WTC11 (cell line): ENCODE results near the gene NR2C2AP. TPM values are rescaled to one million over a fixed set of nuclear protein-coding genes. Genes with fewer than 3 reads are reported as not detected.

ENCODE experiments used
- ATAC-seq: fragments of 200-7000 bp; cut with Tn5 transposase; 2 replicates; pipeline ENCODE4 v1.10.0; 2021; ENCODE audit warnings: mild to moderate bottlenecking, moderate library complexity
- CTCF ChIA-PET: fragments of 300-600 bp; sonication (Branson Sonifier 250); formaldehyde crosslinking; loops from one replicate; lab custom pipeline; 2021; ENCODE audit warnings: antibody characterized with exemption; lab: Charles Lee
- POLR2A ChIA-PET: fragments of 350-600 bp; sonication (Branson Sonifier 250); formaldehyde crosslinking; loops from one replicate; lab custom pipeline; 2021; ENCODE audit warnings: antibody characterized with exemption; lab: Charles Lee
- DNase-seq: peaks from one replicate; pipeline ENCODE4 v3.0.0; 2021; ENCODE audit warnings: low spot score
- H3K27ac Mint-ChIP-seq: 2 replicates; pipeline ENCODE4 v1.8.0; 2021; ENCODE audit warnings: mixed read lengths
- H3K27me3 Mint-ChIP-seq: 2 replicates; pipeline ENCODE4 v1.8.0; 2021; ENCODE audit warnings: low read depth, mild to moderate bottlenecking, moderate library complexity, mixed read lengths
- H3K36me3 Mint-ChIP-seq: 2 replicates; pipeline ENCODE4 v1.8.0; 2021; ENCODE audit warnings: mixed read lengths
- H3K4me1 Mint-ChIP-seq: 2 replicates; pipeline ENCODE4 v1.8.0; 2022; ENCODE audit warnings: mixed read lengths
- H3K4me3 Mint-ChIP-seq: 2 replicates; pipeline ENCODE4 v1.8.0; 2021; ENCODE audit warnings: mild to moderate bottlenecking, moderate library complexity, mixed read lengths
- H3K9me3 Mint-ChIP-seq: 2 replicates; pipeline ENCODE4 v1.8.0; 2021; ENCODE audit warnings: mixed read lengths
- ARID4B ChIP-seq: sonication (generic); formaldehyde crosslinking; IDR thresholded peaks from 2 replicates; pipeline ENCODE4 v1.8.0; 2023; ENCODE audit warnings: missing genetic modification reagents, mild to moderate bottlenecking, borderline replicate concordance
- ATF1 ChIP-seq: sonication (generic); formaldehyde crosslinking; IDR thresholded peaks from 2 replicates; pipeline ENCODE4 v1.8.1; 2023; ENCODE audit warnings: mild to moderate bottlenecking, moderate library complexity, missing genetic modification reagents
- CREB1 ChIP-seq: sonication (generic); formaldehyde crosslinking; IDR thresholded peaks from 2 replicates; pipeline ENCODE4 v1.8.0; 2023; ENCODE audit warnings: mild to moderate bottlenecking, missing genetic modification reagents
- ELF4 ChIP-seq: sonication (generic); formaldehyde crosslinking; IDR thresholded peaks from 2 replicates; pipeline ENCODE4 v1.8.1; 2022; ENCODE audit warnings: low read depth, mild to moderate bottlenecking, moderate library complexity, missing genetic modification reagents
- MYBL2 ChIP-seq: sonication (generic); formaldehyde crosslinking; IDR thresholded peaks from 2 replicates; pipeline ENCODE4 v1.8.1; 2023; ENCODE audit warnings: mild to moderate bottlenecking, moderate library complexity, missing genetic modification reagents
- SMAD4 ChIP-seq: sonication (generic); formaldehyde crosslinking; IDR thresholded peaks from 2 replicates; pipeline ENCODE4 v1.8.0; 2022; ENCODE audit warnings: mild to moderate bottlenecking, missing genetic modification reagents
- SOX15 ChIP-seq: fragments of 250-450 bp; sonication (Bioruptor Pico); IDR thresholded peaks from 2 replicates; pipeline ENCODE4 v1.9.0; 2021; ENCODE audit warnings: mild to moderate bottlenecking
- SP1 ChIP-seq: sonication (generic); formaldehyde crosslinking; conservative IDR thresholded peaks from 2 replicates; pipeline ENCODE4 v1.8.1; 2022; ENCODE audit warnings: missing genetic modification reagents
- TEAD1 ChIP-seq: sonication (generic); formaldehyde crosslinking; IDR thresholded peaks from 2 replicates; pipeline ENCODE4 v1.8.0; 2022; ENCODE audit warnings: mild to moderate bottlenecking, missing genetic modification reagents
- USF1 ChIP-seq: sonication (generic); formaldehyde crosslinking; IDR thresholded peaks from 2 replicates; pipeline ENCODE4 v1.8.0; 2022; ENCODE audit warnings: mild to moderate bottlenecking, missing genetic modification reagents
- ZMAT4 ChIP-seq: fragments of 250-450 bp; sonication (Bioruptor Pico); IDR thresholded peaks from 2 replicates; pipeline ENCODE4 v1.9.0; 2021; ENCODE audit warnings: mild to moderate bottlenecking
- total RNA-seq: library from RNA; stranded (reverse); gene quantifications from 3 replicates; pipeline ENCODE4 v1.2.3, GENCODE V29; 2021
- TF ChIP-seq, protein P1 (sequence below): sonication (generic); formaldehyde crosslinking; IDR thresholded peaks from 2 replicates; pipeline ENCODE4 v1.8.1; 2023; ENCODE audit warnings: mild to moderate bottlenecking, missing genetic modification reagents
- TF ChIP-seq, protein P2 (sequence below): sonication (generic); formaldehyde crosslinking; IDR thresholded peaks from 2 replicates; pipeline ENCODE4 v1.8.0; 2022; ENCODE audit warnings: missing genetic modification reagents
- TF ChIP-seq, protein P3 (sequence below): fragments of 250-450 bp; sonication (Bioruptor Pico); IDR thresholded peaks from 2 replicates; pipeline ENCODE4 v1.8.0; 2021; ENCODE audit warnings: mild to moderate bottlenecking

The NR2C2AP gene
- total RNA-seq, 1 experiment from 2014 or later = 24.9 TPM

DNA sequence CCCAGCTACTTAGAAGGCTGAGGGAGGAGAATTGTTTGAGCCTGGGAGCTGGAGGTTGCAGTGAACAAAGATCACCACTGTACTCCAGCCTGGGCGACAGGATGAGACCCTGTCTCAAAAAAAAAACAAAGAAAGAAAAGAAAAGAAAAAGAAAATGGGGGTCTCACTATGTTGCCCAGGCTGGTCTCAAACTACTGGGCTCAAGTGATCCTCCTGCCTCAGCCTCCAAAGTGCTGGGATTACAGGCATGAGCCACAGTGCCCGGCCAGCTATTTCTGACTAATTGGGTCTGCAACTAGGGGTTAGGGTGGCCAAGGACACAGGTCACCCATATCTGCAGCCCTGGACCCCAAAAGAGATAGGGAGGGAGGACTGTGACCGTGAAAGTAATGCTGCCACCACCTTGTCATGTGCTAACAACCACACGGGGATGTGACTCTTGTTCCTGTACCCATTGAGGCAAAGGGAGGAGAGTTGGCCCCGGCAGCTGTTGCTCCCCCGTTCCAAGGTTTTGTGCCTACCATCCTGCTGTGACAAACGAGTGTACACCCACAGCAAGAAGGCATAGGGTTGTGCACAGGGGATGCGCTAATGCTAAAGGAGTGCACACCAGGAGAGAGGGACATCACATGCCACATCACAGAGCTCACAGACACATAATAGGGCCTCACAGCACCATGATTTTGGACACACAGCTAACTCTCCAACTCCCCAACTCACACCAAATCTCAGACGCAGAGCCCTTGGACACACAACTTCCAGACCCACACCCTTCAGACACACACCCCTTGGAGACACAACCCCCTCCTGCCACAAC lies 33.8 kb downstream of the NR2C2AP start (continued):
- TF ChIP-seq TEAD1 = no peak
- TF ChIP-seq, all 79 proteins: peak for 0

GRCh38 chr19:19167612-19168011 lies 35.6 kb downstream of the NR2C2AP start:
- no peak for DNase-seq
- ChIA-PET POLR2A (interaction anchor here (0.5 to 0.7 kb wide), 2 partner anchors 19 to 116 kb away, joined by 3 read pairs; no protein-coding TSS in a partner anchor), CTCF (interaction anchor here (0.5 to 3.3 kb wide), 3 partner anchors 20 to 55 kb away, joined by 3 to 32 read pairs (median 5); no protein-coding TSS in a partner anchor)
- Mint-ChIP-seq H3K4me3 (no peak overlapping the region), H3K36me3 (no peaks in the 10 kb centered on the region), H3K4me1 (peaks cover 15% of the 10 kb centered on the region), H3K27me3 (peaks cover 57% of the 10 kb centered on the region), H3K27ac (no peak overlapping the region), H3K9me3 (no peaks in the 10 kb centered on the region)
- TF ChIP-seq, protein P1, sequence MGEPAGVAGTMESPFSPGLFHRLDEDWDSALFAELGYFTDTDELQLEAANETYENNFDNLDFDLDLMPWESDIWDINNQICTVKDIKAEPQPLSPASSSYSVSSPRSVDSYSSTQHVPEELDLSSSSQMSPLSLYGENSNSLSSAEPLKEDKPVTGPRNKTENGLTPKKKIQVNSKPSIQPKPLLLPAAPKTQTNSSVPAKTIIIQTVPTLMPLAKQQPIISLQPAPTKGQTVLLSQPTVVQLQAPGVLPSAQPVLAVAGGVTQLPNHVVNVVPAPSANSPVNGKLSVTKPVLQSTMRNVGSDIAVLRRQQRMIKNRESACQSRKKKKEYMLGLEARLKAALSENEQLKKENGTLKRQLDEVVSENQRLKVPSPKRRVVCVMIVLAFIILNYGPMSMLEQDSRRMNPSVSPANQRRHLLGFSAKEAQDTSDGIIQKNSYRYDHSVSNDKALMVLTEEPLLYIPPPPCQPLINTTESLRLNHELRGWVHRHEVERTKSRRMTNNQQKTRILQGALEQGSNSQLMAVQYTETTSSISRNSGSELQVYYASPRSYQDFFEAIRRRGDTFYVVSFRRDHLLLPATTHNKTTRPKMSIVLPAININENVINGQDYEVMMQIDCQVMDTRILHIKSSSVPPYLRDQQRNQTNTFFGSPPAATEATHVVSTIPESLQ (CRISPR knock-in tag) = no peak
- TF ChIP-seq ELF4 (CRISPR knock-in tag) (no peak), USF1 (CRISPR knock-in tag) (no peak), SOX15 (CRISPR knock-in tag) (no peak), ARID4B (no peak), ATF1 (CRISPR knock-in tag) (no peak), ZMAT4 (CRISPR knock-in tag) (no peak), CREB1 (CRISPR knock-in tag) (no peak), MYBL2 (no peak), SP1 (no peak), SMAD4 (no peak)
- TF ChIP-seq, protein P2, sequence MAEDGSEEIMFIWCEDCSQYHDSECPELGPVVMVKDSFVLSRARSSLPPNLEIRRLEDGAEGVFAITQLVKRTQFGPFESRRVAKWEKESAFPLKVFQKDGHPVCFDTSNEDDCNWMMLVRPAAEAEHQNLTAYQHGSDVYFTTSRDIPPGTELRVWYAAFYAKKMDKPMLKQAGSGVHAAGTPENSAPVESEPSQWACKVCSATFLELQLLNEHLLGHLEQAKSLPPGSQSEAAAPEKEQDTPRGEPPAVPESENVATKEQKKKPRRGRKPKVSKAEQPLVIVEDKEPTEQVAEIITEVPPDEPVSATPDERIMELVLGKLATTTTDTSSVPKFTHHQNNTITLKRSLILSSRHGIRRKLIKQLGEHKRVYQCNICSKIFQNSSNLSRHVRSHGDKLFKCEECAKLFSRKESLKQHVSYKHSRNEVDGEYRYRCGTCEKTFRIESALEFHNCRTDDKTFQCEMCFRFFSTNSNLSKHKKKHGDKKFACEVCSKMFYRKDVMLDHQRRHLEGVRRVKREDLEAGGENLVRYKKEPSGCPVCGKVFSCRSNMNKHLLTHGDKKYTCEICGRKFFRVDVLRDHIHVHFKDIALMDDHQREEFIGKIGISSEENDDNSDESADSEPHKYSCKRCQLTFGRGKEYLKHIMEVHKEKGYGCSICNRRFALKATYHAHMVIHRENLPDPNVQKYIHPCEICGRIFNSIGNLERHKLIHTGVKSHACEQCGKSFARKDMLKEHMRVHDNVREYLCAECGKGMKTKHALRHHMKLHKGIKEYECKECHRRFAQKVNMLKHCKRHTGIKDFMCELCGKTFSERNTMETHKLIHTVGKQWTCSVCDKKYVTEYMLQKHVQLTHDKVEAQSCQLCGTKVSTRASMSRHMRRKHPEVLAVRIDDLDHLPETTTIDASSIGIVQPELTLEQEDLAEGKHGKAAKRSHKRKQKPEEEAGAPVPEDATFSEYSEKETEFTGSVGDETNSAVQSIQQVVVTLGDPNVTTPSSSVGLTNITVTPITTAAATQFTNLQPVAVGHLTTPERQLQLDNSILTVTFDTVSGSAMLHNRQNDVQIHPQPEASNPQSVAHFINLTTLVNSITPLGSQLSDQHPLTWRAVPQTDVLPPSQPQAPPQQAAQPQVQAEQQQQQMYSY (CRISPR knock-in tag) = no peak
- TF ChIP-seq, protein P3, sequence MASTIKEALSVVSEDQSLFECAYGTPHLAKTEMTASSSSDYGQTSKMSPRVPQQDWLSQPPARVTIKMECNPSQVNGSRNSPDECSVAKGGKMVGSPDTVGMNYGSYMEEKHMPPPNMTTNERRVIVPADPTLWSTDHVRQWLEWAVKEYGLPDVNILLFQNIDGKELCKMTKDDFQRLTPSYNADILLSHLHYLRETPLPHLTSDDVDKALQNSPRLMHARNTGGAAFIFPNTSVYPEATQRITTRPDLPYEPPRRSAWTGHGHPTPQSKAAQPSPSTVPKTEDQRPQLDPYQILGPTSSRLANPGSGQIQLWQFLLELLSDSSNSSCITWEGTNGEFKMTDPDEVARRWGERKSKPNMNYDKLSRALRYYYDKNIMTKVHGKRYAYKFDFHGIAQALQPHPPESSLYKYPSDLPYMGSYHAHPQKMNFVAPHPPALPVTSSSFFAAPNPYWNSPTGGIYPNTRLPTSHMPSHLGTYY (CRISPR knock-in tag) = no peak
- ATAC-seq = no peak
